ENCODE measurements around the gene MYH9.

DNA sequence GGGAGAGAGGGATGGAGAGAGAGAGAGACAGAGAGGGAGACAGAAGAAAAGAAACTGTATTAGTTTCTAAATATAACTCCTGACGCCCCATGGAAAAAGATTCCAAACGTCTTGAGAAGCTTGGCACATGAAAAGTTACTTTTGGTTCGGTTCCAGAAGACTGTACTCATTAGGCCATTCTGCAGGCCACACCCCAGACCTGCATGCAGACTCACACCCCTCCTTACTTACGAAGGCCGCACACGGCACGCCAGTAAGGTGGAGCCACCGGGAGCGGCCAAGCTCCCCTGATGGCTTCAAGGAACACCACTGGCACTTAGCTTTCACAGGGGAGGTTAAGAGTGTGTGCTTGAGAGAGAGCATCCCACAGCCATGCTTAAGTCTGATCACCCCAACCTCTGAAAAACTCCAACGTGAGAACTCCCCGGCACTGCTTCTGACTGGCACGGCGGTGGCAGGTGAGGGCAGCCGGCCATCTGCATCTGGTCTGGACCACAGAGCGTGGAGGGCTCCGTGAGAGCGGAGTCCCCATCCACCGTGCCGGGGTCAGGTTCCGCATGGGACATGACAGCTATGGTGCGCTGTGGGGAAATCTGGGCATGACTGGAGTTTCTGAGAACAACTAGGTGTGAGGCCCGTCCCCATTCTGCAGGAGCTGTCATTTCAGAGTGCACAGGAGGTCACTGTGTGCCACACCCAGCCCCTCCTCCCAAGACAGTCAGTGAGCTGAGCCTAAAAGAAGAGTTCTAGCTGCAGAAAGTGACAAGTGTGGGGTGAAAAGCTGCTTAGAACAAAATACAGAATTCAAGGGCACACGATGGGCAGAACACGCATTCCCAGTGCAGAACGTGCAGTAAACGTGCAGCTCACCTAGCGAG, 62.4 kb downstream of the MYH9 start:
- TF ChIP-seq, protein P1, sequence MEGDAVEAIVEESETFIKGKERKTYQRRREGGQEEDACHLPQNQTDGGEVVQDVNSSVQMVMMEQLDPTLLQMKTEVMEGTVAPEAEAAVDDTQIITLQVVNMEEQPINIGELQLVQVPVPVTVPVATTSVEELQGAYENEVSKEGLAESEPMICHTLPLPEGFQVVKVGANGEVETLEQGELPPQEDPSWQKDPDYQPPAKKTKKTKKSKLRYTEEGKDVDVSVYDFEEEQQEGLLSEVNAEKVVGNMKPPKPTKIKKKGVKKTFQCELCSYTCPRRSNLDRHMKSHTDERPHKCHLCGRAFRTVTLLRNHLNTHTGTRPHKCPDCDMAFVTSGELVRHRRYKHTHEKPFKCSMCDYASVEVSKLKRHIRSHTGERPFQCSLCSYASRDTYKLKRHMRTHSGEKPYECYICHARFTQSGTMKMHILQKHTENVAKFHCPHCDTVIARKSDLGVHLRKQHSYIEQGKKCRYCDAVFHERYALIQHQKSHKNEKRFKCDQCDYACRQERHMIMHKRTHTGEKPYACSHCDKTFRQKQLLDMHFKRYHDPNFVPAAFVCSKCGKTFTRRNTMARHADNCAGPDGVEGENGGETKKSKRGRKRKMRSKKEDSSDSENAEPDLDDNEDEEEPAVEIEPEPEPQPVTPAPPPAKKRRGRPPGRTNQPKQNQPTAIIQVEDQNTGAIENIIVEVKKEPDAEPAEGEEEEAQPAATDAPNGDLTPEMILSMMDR (IDR thresholded peaks at IDR 0.05): peak in 1 of 4 experiments; percentile 3
- TF ChIP-seq POLR2AphosphoS5 (IDR thresholded peaks at IDR 0.05) (peak; percentile 94), EP300 (IDR thresholded peaks at IDR 0.05) (peak; percentile 84)
